ENCODE measurements around the gene PLEKHA6.

PLEKHA6 gene

DNA sequence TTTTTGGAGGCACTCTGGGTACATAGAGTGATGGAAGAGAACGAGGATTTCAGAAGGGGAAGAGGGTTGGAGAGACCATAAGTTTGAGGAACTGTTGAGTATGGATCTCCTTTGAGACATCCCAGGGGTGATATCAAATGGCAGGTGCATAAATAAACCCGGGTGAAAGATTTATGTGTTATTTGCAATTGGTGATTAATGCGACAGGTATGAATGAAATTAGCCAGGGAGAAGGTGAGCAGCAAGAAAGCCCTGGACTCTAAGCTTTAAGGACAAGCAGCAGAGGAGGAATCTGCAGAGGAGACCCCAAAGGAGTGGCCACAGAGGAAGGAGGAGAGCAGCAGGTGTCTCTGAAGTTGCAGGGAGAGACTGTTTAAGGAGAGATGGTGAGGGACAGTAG is 184.8 kb downstream of the PLEKHA6 start:
- peaks cover 45% of the 10 kb centered on the region for H3K4me1 ChIP-seq
- H3K4me3 ChIP-seq = no peak overlapping the region
- no peaks in the 10 kb centered on the region for H3K36me3 ChIP-seq
- no peak overlapping the region for H3K9ac ChIP-seq
- no peak overlapping the region for H3K4me2 ChIP-seq
- H3K9me3 ChIP-seq = peaks cover 20% of the 10 kb centered on the region
- H3K27ac ChIP-seq = no peak overlapping the region
- H3K27me3 ChIP-seq = no peaks in the 10 kb centered on the region
- H4K20me1 ChIP-seq = no peaks in the 10 kb centered on the region
- TF ChIP-seq Cebpa-rat (IDR thresholded peaks at IDR 0.05) = no peak

DNA sequence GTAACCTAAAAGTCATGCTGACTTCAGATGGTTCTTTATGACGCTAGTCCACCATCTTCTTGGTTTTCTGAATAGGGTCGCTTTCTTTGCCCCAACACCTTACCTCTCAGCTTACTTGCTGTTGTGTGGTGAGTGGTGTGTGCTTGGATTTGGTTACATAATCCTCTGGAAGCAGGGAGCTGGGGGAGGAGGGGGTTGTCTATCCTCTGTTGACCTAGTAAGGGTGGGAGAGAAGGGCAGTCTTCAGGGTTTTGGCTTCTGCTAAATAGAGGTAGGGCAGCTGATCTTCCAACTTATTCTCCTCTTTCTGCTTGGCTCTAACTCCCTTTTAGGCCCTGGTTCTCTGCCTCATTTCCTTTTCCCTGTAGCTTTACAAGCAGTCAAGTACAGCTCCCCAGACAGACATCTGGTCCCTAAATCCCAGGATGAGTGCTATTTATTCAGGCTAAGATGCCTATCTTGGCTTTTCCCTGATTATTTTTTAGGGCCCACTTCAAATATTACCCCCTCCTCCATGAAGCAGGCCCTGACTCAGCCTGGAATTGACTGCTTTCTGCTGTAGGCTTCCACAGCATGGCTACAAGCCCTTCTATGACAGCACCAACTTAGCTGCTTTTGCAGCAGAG is 187.2 kb downstream of the PLEKHA6 start:
- Histone ChIP-seq H3K9ac (no peak overlapping the region), H4K20me1 (no peaks in the 10 kb centered on the region), H3K4me3 (no peak overlapping the region), H3K27me3 (no peaks in the 10 kb centered on the region), H3K36me3 (peaks cover 6% of the 10 kb centered on the region; the same call in 1 of the 2 replicates), H3K4me1 (peaks cover 21% of the 10 kb centered on the region), H3K4me2 (no peak overlapping the region), H3K27ac (no peak overlapping the region), H3K9me3 (peaks cover 38% of the 10 kb centered on the region)
- TF ChIP-seq Cebpa-rat (IDR thresholded peaks at IDR 0.05) = no peak

DNA sequence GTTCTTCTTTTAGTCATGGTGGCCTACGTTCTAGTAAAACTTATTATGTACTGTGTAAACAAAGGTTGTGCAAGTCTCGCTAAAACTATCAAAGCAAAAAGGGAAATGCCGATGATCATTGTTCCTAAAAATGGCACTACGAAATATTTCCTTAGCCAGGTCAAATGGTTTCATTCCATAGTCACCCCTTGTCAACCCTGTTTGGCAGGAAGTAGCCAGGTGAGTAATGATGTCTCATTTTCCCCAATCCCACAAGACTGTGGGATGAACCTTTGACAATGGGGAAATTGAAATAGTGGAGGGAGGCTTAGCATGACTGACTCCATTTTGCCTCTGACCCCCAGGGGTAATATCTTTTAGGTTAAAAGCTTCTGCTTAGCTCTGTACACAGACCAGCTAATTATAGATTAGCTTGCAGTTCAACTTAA is 188.0 kb downstream of the PLEKHA6 start:
- Histone ChIP-seq H3K27ac (no peak overlapping the region), H3K27me3 (no peaks in the 10 kb centered on the region), H3K4me2 (no peak overlapping the region), H4K20me1 (no peaks in the 10 kb centered on the region), H3K36me3 (peaks cover 6% of the 10 kb centered on the region; the same call in 1 of the 2 replicates), H3K9me3 (peaks cover 38% of the 10 kb centered on the region), H3K4me1 (peaks cover 13% of the 10 kb centered on the region), H3K4me3 (no peak overlapping the region), H3K9ac (no peak overlapping the region)
- no peak for TF ChIP-seq Cebpa-rat (IDR thresholded peaks at IDR 0.05)

DNA sequence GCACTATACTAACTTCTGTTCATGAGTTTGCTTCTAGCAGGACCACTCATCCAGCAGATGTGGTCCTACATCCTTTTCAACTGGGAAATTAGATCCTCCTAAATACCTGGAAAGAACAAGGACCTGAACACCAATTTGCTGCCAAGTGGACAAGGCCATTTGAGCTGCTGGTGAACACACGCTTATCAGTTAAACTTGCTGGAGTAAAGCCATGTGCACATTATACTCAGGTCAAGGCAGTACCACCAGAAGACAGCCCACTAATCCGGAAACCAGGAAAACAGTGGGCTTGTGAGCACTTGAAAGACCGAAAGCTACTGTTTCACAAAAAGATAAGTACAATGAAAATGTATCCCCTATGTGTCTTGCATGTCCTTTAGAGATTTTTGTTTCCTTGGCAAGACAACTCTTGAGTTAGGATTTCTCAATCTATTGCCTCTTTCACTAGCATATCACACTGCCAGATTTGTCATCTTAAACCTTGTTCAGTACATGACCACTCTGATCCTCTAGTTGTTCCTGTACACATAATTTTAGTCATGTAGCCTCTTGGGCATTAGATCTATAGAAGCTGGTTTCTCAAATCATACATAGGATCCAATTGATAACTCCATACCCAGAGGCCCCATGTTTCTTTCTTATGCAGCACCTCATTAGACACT is 189.1 kb downstream of the PLEKHA6 start:
- H3K9ac ChIP-seq = no peak overlapping the region
- H3K36me3 ChIP-seq = peaks cover 6% of the 10 kb centered on the region; the same call in 1 of the 2 replicates
- H3K4me2 ChIP-seq = no peak overlapping the region
- H4K20me1 ChIP-seq = no peaks in the 10 kb centered on the region
- H3K27ac ChIP-seq = no peak overlapping the region
- no peak overlapping the region for H3K4me3 ChIP-seq
- no peak for TF ChIP-seq Cebpa-rat (IDR thresholded peaks at IDR 0.05)
- H3K27me3 ChIP-seq = no peaks in the 10 kb centered on the region
- peaks cover 2% of the 10 kb centered on the region; the same call in 1 of the 2 replicates for H3K4me1 ChIP-seq
- H3K9me3 ChIP-seq = peaks cover 38% of the 10 kb centered on the region

DNA sequence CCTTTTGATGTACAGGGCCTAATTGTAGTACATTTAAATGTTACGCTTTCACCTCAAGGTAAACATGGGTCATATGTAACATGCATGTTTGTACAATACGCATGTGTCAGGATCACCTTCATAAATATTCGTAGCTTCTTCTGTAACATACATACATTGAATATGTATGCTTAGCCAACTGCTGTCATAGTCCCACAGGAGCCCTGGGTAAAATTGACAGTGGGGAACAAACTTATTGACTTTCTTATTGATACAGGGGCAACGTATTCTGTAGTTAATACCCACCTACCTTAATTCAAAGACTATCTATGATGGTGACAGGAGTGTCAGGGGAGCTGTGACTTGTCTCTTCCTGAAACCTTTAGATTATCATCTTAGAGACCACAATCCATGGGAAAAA is 189.9 kb downstream of the PLEKHA6 start:
- Histone ChIP-seq H4K20me1 (no peaks in the 10 kb centered on the region), H3K27me3 (no peaks in the 10 kb centered on the region), H3K9me3 (peaks cover 38% of the 10 kb centered on the region), H3K4me1 (no peaks in the 10 kb centered on the region), H3K27ac (no peak overlapping the region), H3K9ac (no peak overlapping the region), H3K4me2 (no peak overlapping the region), H3K4me3 (no peak overlapping the region), H3K36me3 (peaks cover 6% of the 10 kb centered on the region; the same call in 1 of the 2 replicates)
- no peak for TF ChIP-seq Cebpa-rat (IDR thresholded peaks at IDR 0.05)

Data from BLaER1 (cell line).